K562 (cell line): ENCODE results near the gene MYH7. TPM values are rescaled to one million over a fixed set of nuclear protein-coding genes. Genes with fewer than 3 reads are reported as not detected.

ENCODE experiments used
- microRNA counts: library from miRNA; unstranded; fragments of <30 nt; microRNA quantifications from one replicate; lab custom pipeline; 2016
- microRNA-seq: library from miRNA; unstranded; fragments of <30 nt; microRNA quantifications from one replicate; pipeline ENCODE4, GENCODE V29; 2018; ENCODE audit warnings: borderline microRNAs expressed
- polyA plus RNA-seq, 8 experiments: library from polyadenylated mRNA; depleted of rRNA in 4 of 8; stranded (reverse) in 5 of 8; unstranded in 3 of 8; fragments of >200 nt; fragmentation: Nextera tagmentation in 2 of 8; fragmentation: Illumina TruSeq in 1 of 8; extraction: Ambion mirVana in 2 of 8; extraction: Trizol in 1 of 8; gene quantifications; 2 replicates each; pipeline versions ENCODE4 v1.2.1 to v1.2.3, GENCODE V29; 2011 to 2014; ENCODE audit warnings: inconsistent platforms in 1 of 8, missing spikeins in 1 of 8
- small RNA-seq: library from RNA; depleted of rRNA; stranded (forward); fragments of <200 nt; gene quantifications from one replicate; pipeline ENCODE3, GENCODE V24; 2014
- total RNA-seq, 7 experiments: library from RNA; depleted of rRNA in 6 of 7; stranded (reverse); fragments of >200 nt in 6 of 7; fragmentation: Illumina TruSeq in 2 of 7; extraction: Trizol in 2 of 7; gene quantifications; 2 replicates each; pipeline versions ENCODE4 v1.2.1 to v1.2.3, GENCODE V29; 2011 to 2021; ENCODE audit warnings: low replicate concordance in 1 of 7

Gene MYH7
- total and polyA plus RNA-seq, 9 of the 15 experiments (the other 6 are each of a cell fraction or from before 2014, with no cell fraction given) = not detected

MicroRNAs within 50 kb of the gene (microRNA counts, 767-probe panel; counts per million panel counts)
- microRNA hsa-miR-208a (lab: Ali Mortazavi, UCI) (not detected), microRNA hsa-miR-208b (lab: Ali Mortazavi, UCI) (1,139 counts per million, percentile 25 among the panel's probes with 10 or more counts)

Small RNAs within 50 kb of the gene (microRNA-seq; reads per million reads assigned to microRNA genes)
- gene MIR208A = not detected
- not detected for gene MIR208B

Small RNAs within 50 kb of the gene (small RNA-seq; reads per million reads assigned to genes)
- gene MIR208A (not detected), gene MIR208B (not detected)

Other genes with a start within 250 kb of the MYH7 start
Only the 7 nearest of the 16 such genes appear.
- gene PABPN1, start 114.2 kb downstream of the MYH7 start, total RNA-seq (2014; rRNA removed) = 84.5 and 139 TPM in 2 replicates
- 81.6 and 93.2 TPM in 2 replicates for gene PABPN1, start 114.2 kb downstream of the MYH7 start, total RNA-seq (2014; rRNA removed; fragmentation: Illumina TruSeq; extraction: Trizol)
- gene PABPN1, start 114.2 kb downstream of the MYH7 start, total RNA-seq (2015; rRNA removed; fragmentation: Illumina TruSeq; extraction: Trizol) = 175 and 178 TPM in 2 replicates
- gene PABPN1, start 114.2 kb downstream of the MYH7 start, total RNA-seq (2021) = 192 and 215 TPM in 2 replicates
- 388 and 435 TPM in 2 replicates for gene PABPN1, start 114.2 kb downstream of the MYH7 start, polyA plus RNA-seq (2011; rRNA removed)
- 226 and 292 TPM in 2 replicates for gene PABPN1, start 114.2 kb downstream of the MYH7 start, polyA plus RNA-seq (2014; fragmentation: Illumina TruSeq; extraction: Trizol)
- gene PABPN1, start 114.2 kb downstream of the MYH7 start, polyA plus RNA-seq (2014; fragmentation: Nextera tagmentation; extraction: Ambion mirVana) = 10 to 100 TPM; 32.6 to 34.4 TPM
- 194 and 243 TPM in 2 replicates for gene PABPN1, start 114.2 kb downstream of the MYH7 start, polyA plus RNA-seq (2014; rRNA removed)
- 0.09 and 0.12 TPM in 2 replicates for gene SLC22A17, start 82.8 kb downstream of the MYH7 start, total RNA-seq (2014; rRNA removed)
- gene SLC22A17, start 82.8 kb downstream of the MYH7 start, total RNA-seq (2014; rRNA removed; fragmentation: Illumina TruSeq; extraction: Trizol) = not detected in 2 replicates
- not detected in 2 replicates for gene SLC22A17, start 82.8 kb downstream of the MYH7 start, total RNA-seq (2015; rRNA removed; fragmentation: Illumina TruSeq; extraction: Trizol)
- 0.18 TPM in 1 of 2 replicates, not detected in the other for gene SLC22A17, start 82.8 kb downstream of the MYH7 start, total RNA-seq (2021)
- gene SLC22A17, start 82.8 kb downstream of the MYH7 start, polyA plus RNA-seq (2011; rRNA removed) = 0.19 TPM in 1 of 2 replicates, not detected in the other
- 0.06 and 0.07 TPM in 2 replicates for gene SLC22A17, start 82.8 kb downstream of the MYH7 start, polyA plus RNA-seq (2014; fragmentation: Illumina TruSeq; extraction: Trizol)
- gene SLC22A17, start 82.8 kb downstream of the MYH7 start, polyA plus RNA-seq (2014; fragmentation: Nextera tagmentation; extraction: Ambion mirVana) = not detected
- gene SLC22A17, start 82.8 kb downstream of the MYH7 start, polyA plus RNA-seq (2014; rRNA removed) = 0.04 TPM in 1 of 2 replicates, not detected in the other
- not detected in 2 replicates for gene EFS, start 70.5 kb downstream of the MYH7 start, total RNA-seq (2014; rRNA removed)
- not detected in 2 replicates for gene EFS, start 70.5 kb downstream of the MYH7 start, total RNA-seq (2014; rRNA removed; fragmentation: Illumina TruSeq; extraction: Trizol)
- not detected in 2 replicates for gene EFS, start 70.5 kb downstream of the MYH7 start, total RNA-seq (2015; rRNA removed; fragmentation: Illumina TruSeq; extraction: Trizol)
- gene EFS, start 70.5 kb downstream of the MYH7 start, total RNA-seq (2021) = 0.07 TPM in 1 of 2 replicates, not detected in the other
- gene EFS, start 70.5 kb downstream of the MYH7 start, polyA plus RNA-seq (2011; rRNA removed) = 0.03 and 0.08 TPM in 2 replicates
- gene EFS, start 70.5 kb downstream of the MYH7 start, polyA plus RNA-seq (2014; fragmentation: Illumina TruSeq; extraction: Trizol) = not detected in 2 replicates
- gene EFS, start 70.5 kb downstream of the MYH7 start, polyA plus RNA-seq (2014; fragmentation: Nextera tagmentation; extraction: Ambion mirVana) = not detected
- gene EFS, start 70.5 kb downstream of the MYH7 start, polyA plus RNA-seq (2014; rRNA removed) = 0.01 TPM in 1 of 2 replicates, not detected in the other
- not detected in 2 replicates for gene IL25, start 62.9 kb downstream of the MYH7 start, total RNA-seq (2014; rRNA removed)
- not detected in 2 replicates for gene IL25, start 62.9 kb downstream of the MYH7 start, total RNA-seq (2014; rRNA removed; fragmentation: Illumina TruSeq; extraction: Trizol)
- gene IL25, start 62.9 kb downstream of the MYH7 start, total RNA-seq (2015; rRNA removed; fragmentation: Illumina TruSeq; extraction: Trizol) = not detected in 2 replicates
- not detected in 2 replicates for gene IL25, start 62.9 kb downstream of the MYH7 start, total RNA-seq (2021)
- not detected in 2 replicates for gene IL25, start 62.9 kb downstream of the MYH7 start, polyA plus RNA-seq (2011; rRNA removed)
- gene IL25, start 62.9 kb downstream of the MYH7 start, polyA plus RNA-seq (2014; fragmentation: Illumina TruSeq; extraction: Trizol) = not detected in 2 replicates
- not detected for gene IL25, start 62.9 kb downstream of the MYH7 start, polyA plus RNA-seq (2014; fragmentation: Nextera tagmentation; extraction: Ambion mirVana)
- gene IL25, start 62.9 kb downstream of the MYH7 start, polyA plus RNA-seq (2014; rRNA removed) = not detected in 2 replicates
- not detected in 2 replicates for gene CMTM5, start 58.6 kb downstream of the MYH7 start, total RNA-seq (2014; rRNA removed)
- not detected in 2 replicates for gene CMTM5, start 58.6 kb downstream of the MYH7 start, total RNA-seq (2014; rRNA removed; fragmentation: Illumina TruSeq; extraction: Trizol)
- gene CMTM5, start 58.6 kb downstream of the MYH7 start, total RNA-seq (2015; rRNA removed; fragmentation: Illumina TruSeq; extraction: Trizol) = not detected in 2 replicates
- not detected in 2 replicates for gene CMTM5, start 58.6 kb downstream of the MYH7 start, total RNA-seq (2021)
- gene CMTM5, start 58.6 kb downstream of the MYH7 start, polyA plus RNA-seq (2011; rRNA removed) = 0.09 and 0.21 TPM in 2 replicates
- not detected in 2 replicates for gene CMTM5, start 58.6 kb downstream of the MYH7 start, polyA plus RNA-seq (2014; fragmentation: Illumina TruSeq; extraction: Trizol)
- not detected for gene CMTM5, start 58.6 kb downstream of the MYH7 start, polyA plus RNA-seq (2014; fragmentation: Nextera tagmentation; extraction: Ambion mirVana)
- gene CMTM5, start 58.6 kb downstream of the MYH7 start, polyA plus RNA-seq (2014; rRNA removed) = not detected in 2 replicates
- not detected in 2 replicates for gene MYH6, start 27.4 kb downstream of the MYH7 start, total RNA-seq (2014; rRNA removed)
- not detected in 2 replicates for gene MYH6, start 27.4 kb downstream of the MYH7 start, total RNA-seq (2014; rRNA removed; fragmentation: Illumina TruSeq; extraction: Trizol)
- not detected in 2 replicates for gene MYH6, start 27.4 kb downstream of the MYH7 start, total RNA-seq (2015; rRNA removed; fragmentation: Illumina TruSeq; extraction: Trizol)
- gene MYH6, start 27.4 kb downstream of the MYH7 start, total RNA-seq (2021) = not detected in 2 replicates
- not detected in 2 replicates for gene MYH6, start 27.4 kb downstream of the MYH7 start, polyA plus RNA-seq (2011; rRNA removed)
- gene MYH6, start 27.4 kb downstream of the MYH7 start, polyA plus RNA-seq (2014; fragmentation: Illumina TruSeq; extraction: Trizol) = not detected in 2 replicates
- gene MYH6, start 27.4 kb downstream of the MYH7 start, polyA plus RNA-seq (2014; fragmentation: Nextera tagmentation; extraction: Ambion mirVana) = not detected
- not detected in 2 replicates for gene MYH6, start 27.4 kb downstream of the MYH7 start, polyA plus RNA-seq (2014; rRNA removed)
- gene NGDN, start 34.0 kb upstream of the MYH7 start, total RNA-seq (2014; rRNA removed) = 55.1 and 65.3 TPM in 2 replicates
- 85.2 and 95.2 TPM in 2 replicates for gene NGDN, start 34.0 kb upstream of the MYH7 start, total RNA-seq (2014; rRNA removed; fragmentation: Illumina TruSeq; extraction: Trizol)
- 73.1 and 74.9 TPM in 2 replicates for gene NGDN, start 34.0 kb upstream of the MYH7 start, total RNA-seq (2015; rRNA removed; fragmentation: Illumina TruSeq; extraction: Trizol)
- gene NGDN, start 34.0 kb upstream of the MYH7 start, total RNA-seq (2021) = 41.6 and 42.9 TPM in 2 replicates
- gene NGDN, start 34.0 kb upstream of the MYH7 start, polyA plus RNA-seq (2011; rRNA removed) = 62.2 and 82.6 TPM in 2 replicates
- 71.9 and 74.0 TPM in 2 replicates for gene NGDN, start 34.0 kb upstream of the MYH7 start, polyA plus RNA-seq (2014; fragmentation: Illumina TruSeq; extraction: Trizol)
- 100 to 1,000 TPM; 165 to 195 TPM for gene NGDN, start 34.0 kb upstream of the MYH7 start, polyA plus RNA-seq (2014; fragmentation: Nextera tagmentation; extraction: Ambion mirVana)
- gene NGDN, start 34.0 kb upstream of the MYH7 start, polyA plus RNA-seq (2014; rRNA removed) = 73.5 and 82.4 TPM in 2 replicates